Fibroblast of skin of abdomen (primary cell): ENCODE measurements around the gene PSMD12. TPM values are rescaled to one million over a fixed set of nuclear protein-coding genes. Genes with fewer than 3 reads are reported as not detected.
"Not testable (repeated sequence)": the region's sequence is repeated elsewhere in the genome, so short reads cannot be mapped to it uniquely, and the experiment has no call there.

Source experiments
- DNase-seq: peaks from one replicate; pipeline ENCODE4 v3.0.0-alpha.2; 2013
- polyA plus RNA-seq, 2 experiments: library from polyadenylated mRNA; unstranded; fragments of 120-200 nt; gene quantifications; one replicate each; pipeline ENCODE4 v1.2.1, GENCODE V29; 2013; ENCODE audit not compliant: insufficient read length in 2 of 2

The PSMD12 gene
- polyA plus RNA-seq (2013, experiment 1 of 2; ENCODE audit: insufficient read length) = 47.1 TPM
- polyA plus RNA-seq (2013, experiment 2 of 2; ENCODE audit: insufficient read length) = 47.2 TPM

GRCh38 chr17:67366193-67367157 lies at the start of gene PSMD12:
Gene PSMD12, minus strand, starts transcription at chr17:67366577. Its CDS starts 58 bp downstream, at chr17:67366519.
- DNase-seq = peak; percentile 91

GRCh38 chr17:67415291-67415690 lies 48.9 kb upstream of the PSMD12 start:
- no peak for DNase-seq

- no peak for DNase-seq
These were observed 48.2 kb upstream of the PSMD12 start for GRCh38 chr17:67414559-67414958.

- DNase-seq = no peak
These were observed 47.8 kb upstream of the PSMD12 start for GRCh38 chr17:67414130-67414529.

GRCh38 chr17:67413388-67413787 lies 47.0 kb upstream of the PSMD12 start:
- DNase-seq = no peak

GRCh38 chr17:67412941-67413340 lies 46.6 kb upstream of the PSMD12 start:
- DNase-seq = no peak

GRCh38 chr17:67412032-67412431 lies 45.7 kb upstream of the PSMD12 start:
- no peak for DNase-seq

- no peak for DNase-seq
These were observed 45.0 kb upstream of the PSMD12 start for GRCh38 chr17:67411397-67411796.

- not testable (repeated sequence) for DNase-seq
These were observed 42.1 kb upstream of the PSMD12 start for GRCh38 chr17:67408455-67408830.

GRCh38 chr17:67403483-67403882 lies 37.1 kb upstream of the PSMD12 start:
- no peak for DNase-seq

- DNase-seq = no peak
These were observed 36.7 kb upstream of the PSMD12 start for GRCh38 chr17:67403065-67403464.

- DNase-seq = no peak
These were observed 35.5 kb upstream of the PSMD12 start for GRCh38 chr17:67401598-67402504.

GRCh38 chr17:67401106-67401505 lies 34.7 kb upstream of the PSMD12 start:
- DNase-seq = no peak

- DNase-seq = no peak
These were observed 33.8 kb upstream of the PSMD12 start for GRCh38 chr17:67400193-67400592.

GRCh38 chr17:67399676-67400075 lies 33.3 kb upstream of the PSMD12 start:
- no peak for DNase-seq

GRCh38 chr17:67393809-67394397 lies 27.5 kb upstream of the PSMD12 start:
- DNase-seq = no peak

- DNase-seq = no peak
These were observed 25.7 kb upstream of the PSMD12 start for GRCh38 chr17:67392111-67392510.

GRCh38 chr17:67390646-67391361 lies 24.4 kb upstream of the PSMD12 start:
- DNase-seq = peak; percentile 84

GRCh38 chr17:67390006-67390645 lies 23.7 kb upstream of the PSMD12 start:
- DNase-seq = no peak

- no peak for DNase-seq
These were observed 22.6 kb upstream of the PSMD12 start for GRCh38 chr17:67388986-67389385.

- DNase-seq = not testable (repeated sequence)
These were observed 22.2 kb upstream of the PSMD12 start for GRCh38 chr17:67388536-67388935.
